Testis (tissue), 3 donors: ENCODE data around the gene HECA. TPM values are rescaled to one million over a fixed set of nuclear protein-coding genes. Genes with fewer than 3 reads are reported as not detected.
A peak's percentile ranks its signal among the peaks of the same experiment; 100 is the strongest.

ENCODE experiments used
- DNase-seq: peaks from one replicate; pipeline ENCODE4 v3.0.0-alpha.2; 2019
- H3K27ac ChIP-seq, 2 donors: fragments of 200-600 bp; sonication (generic); one replicate each; pipeline ENCODE4 v1.5.1; 2019
- H3K27me3 ChIP-seq: fragments of 200-600 bp; sonication (generic); one replicate; pipeline ENCODE4 v1.5.1; 2019
- H3K36me3 ChIP-seq: fragments of 200-600 bp; sonication (generic); one replicate; pipeline ENCODE4 v1.5.1; 2017; ENCODE audit warnings: low read depth; ENCODE audit errors: missing control alignments
- H3K4me1 ChIP-seq: fragments of 200-600 bp; sonication (generic); one replicate; pipeline ENCODE4 v1.5.1; 2019
- H3K4me3 ChIP-seq, 2 donors: fragments of 200-600 bp; sonication (generic); one replicate each; pipeline ENCODE4 v1.5.1; 2017 to 2019
- H3K9me3 ChIP-seq: fragments of 200-600 bp; sonication (generic); one replicate; pipeline ENCODE4 v1.5.1; 2017
- POLR2A ChIP-seq: fragments of 450-650 bp; IDR thresholded peaks from one replicate; pipeline ENCODE4 v1.6.1; 2017; ENCODE audit warnings: antibody characterized with exemption, mild to moderate bottlenecking, moderate library complexity
- WGBS, 2 donors: methylation state at CpG; one replicate each; pipeline ENCODE4 v1.1.5; 2018; 5-methylcytosine and 5-hydroxymethylcytosine counted together
- intact Hi-C: fragments of 100-400 bp; cut with DNase I; formaldehyde crosslinking; loops from one replicate; pipeline ENCODE4 v1.15.1; 2023; ENCODE audit warnings: low total_unique reads
- polyA plus RNA-seq: library from polyadenylated mRNA; stranded (reverse); fragments of 350-450 nt; fragmentation: Illumina TruSeq; extraction: RNeasy Lipid Tissue Mini Kit (QIAGEN cat#74804); gene quantifications from one replicate; pipeline ENCODE4 v1.2.3, GENCODE V29; 2014; ENCODE audit warnings: low read depth, low replicate concordance; ENCODE audit not compliant: insufficient read depth
- total RNA-seq, 2 donors: library from RNA; depleted of rRNA; stranded (reverse); fragments of >200 nt; gene quantifications; one replicate each; pipeline ENCODE4 v1.2.3, GENCODE V29; 2016
- TF ChIP-seq, protein P1 (sequence below), 3 experiments: fragments of 450-650 bp in 2 of 3; fragments of 200-600 bp in 1 of 3; sonication (generic) in 1 of 3; IDR thresholded peaks; one replicate each; pipeline ENCODE4 v1.5.1; 2016 to 2019; ENCODE audit warnings: antibody characterized with exemption in 3 of 3, mild to moderate bottlenecking in 2 of 3, moderate library complexity in 1 of 3

HECA gene
- total and polyA plus RNA-seq, 3 donors from 2014 or later = 19.1 to 47.4 (median 40.2) TPM

GRCh38 chr6:139126255-139126654 lies 8.6 kb upstream of the HECA start:
- H3K27ac ChIP-seq = peak overlapping the region; percentile 2 to 87
- intact Hi-C loops = loop anchor here (10.0 kb wide), 1 partner anchor 239 kb away; no protein-coding TSS in a partner anchor
- TF ChIP-seq, protein P1, sequence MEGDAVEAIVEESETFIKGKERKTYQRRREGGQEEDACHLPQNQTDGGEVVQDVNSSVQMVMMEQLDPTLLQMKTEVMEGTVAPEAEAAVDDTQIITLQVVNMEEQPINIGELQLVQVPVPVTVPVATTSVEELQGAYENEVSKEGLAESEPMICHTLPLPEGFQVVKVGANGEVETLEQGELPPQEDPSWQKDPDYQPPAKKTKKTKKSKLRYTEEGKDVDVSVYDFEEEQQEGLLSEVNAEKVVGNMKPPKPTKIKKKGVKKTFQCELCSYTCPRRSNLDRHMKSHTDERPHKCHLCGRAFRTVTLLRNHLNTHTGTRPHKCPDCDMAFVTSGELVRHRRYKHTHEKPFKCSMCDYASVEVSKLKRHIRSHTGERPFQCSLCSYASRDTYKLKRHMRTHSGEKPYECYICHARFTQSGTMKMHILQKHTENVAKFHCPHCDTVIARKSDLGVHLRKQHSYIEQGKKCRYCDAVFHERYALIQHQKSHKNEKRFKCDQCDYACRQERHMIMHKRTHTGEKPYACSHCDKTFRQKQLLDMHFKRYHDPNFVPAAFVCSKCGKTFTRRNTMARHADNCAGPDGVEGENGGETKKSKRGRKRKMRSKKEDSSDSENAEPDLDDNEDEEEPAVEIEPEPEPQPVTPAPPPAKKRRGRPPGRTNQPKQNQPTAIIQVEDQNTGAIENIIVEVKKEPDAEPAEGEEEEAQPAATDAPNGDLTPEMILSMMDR (IDR thresholded peaks at IDR 0.05) = no peak
- no peak for TF ChIP-seq POLR2A
- no peaks in the 10 kb centered on the region for H3K27me3 ChIP-seq
- H3K36me3 ChIP-seq = no peaks in the 10 kb centered on the region
- 73 to 76% methylated on average over 3 of the region's 3 CpGs for WGBS, 2 donors
- H3K9me3 ChIP-seq = no peaks in the 10 kb centered on the region
- DNase-seq = peak; percentile 33
- H3K4me3 ChIP-seq = no peak overlapping the region
- H3K4me1 ChIP-seq = peaks cover 17% of the 10 kb centered on the region

DNA sequence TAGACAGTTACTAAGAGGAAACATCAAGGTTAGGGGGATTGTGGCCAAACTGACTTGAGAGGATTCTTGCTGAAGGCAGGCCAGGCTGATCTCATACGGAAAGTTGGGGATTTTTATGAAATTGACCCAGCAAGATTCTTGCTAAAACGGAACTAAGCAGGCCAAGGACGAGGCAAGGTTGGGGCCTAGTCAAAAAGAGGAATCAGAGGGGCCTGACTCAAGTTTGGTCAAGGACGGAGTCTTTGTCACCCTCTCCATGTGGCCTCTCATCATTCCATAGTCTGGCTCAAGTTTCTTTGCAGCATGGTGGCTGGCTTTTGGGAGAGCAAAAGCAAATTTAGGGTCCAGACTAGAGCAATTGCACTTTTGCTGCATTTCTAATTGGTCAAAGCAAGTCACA lies 7.9 kb upstream of the HECA start:
- intact Hi-C loops = loop anchor here (10.0 kb wide), 1 partner anchor 238 kb away; no protein-coding TSS in a partner anchor
- 75 to 83% methylated on average over 4 of the region's 4 CpGs for WGBS, 2 donors
- Histone ChIP-seq H3K27me3 (no peaks in the 10 kb centered on the region), H3K9me3 (no peaks in the 10 kb centered on the region), H3K36me3 (no peaks in the 10 kb centered on the region), H3K4me1 (peaks cover 17% of the 10 kb centered on the region), H3K4me3 (no peak overlapping the region), H3K27ac (peak overlapping the region in 1 of 2 donors; percentile 87)
- no peak for DNase-seq
- TF ChIP-seq, protein P1 (IDR thresholded peaks at IDR 0.05) = no peak
- no peak for TF ChIP-seq POLR2A

DNA sequence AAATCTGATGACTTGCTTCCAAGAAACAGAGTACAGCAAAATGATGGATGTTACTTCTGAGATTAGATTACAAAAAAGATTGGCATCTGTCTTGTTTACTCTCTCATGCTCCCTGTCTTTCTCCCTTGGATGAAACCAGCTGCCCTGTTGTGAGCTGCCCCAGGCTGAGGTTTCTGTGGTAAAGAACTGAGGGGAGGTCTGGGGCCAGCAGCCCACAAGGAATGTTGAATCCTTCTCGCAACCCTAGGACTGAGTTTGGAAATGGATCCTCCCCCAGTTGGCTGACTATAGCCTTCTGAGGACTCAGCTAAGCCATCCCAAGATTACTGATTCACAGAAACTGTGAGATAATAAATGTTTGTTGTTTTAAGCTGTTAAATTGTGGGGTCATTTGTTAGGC lies 5.6 kb upstream of the HECA start:
- H3K27me3 ChIP-seq = no peaks in the 10 kb centered on the region
- WGBS, 2 donors = 89 to 100% methylated on average over 1 of the region's 1 CpG
- no peaks in the 10 kb centered on the region for H3K36me3 ChIP-seq
- no peak overlapping the region for H3K27ac ChIP-seq
- no peak overlapping the region for H3K4me3 ChIP-seq
- intact Hi-C loops = loop anchor here (10.0 kb wide), 1 partner anchor 236 kb away; no protein-coding TSS in a partner anchor
- peaks cover 17% of the 10 kb centered on the region for H3K4me1 ChIP-seq
- TF ChIP-seq, protein P1 (IDR thresholded peaks at IDR 0.05) = no peak
- TF ChIP-seq POLR2A = no peak
- H3K9me3 ChIP-seq = no peaks in the 10 kb centered on the region
- no peak for DNase-seq

GRCh38 chr6:139131736-139132280 lies 3.1 kb upstream of the HECA start:
- WGBS, 2 donors = 35 to 43% methylated on average over 6 of the region's 6 CpGs
- H3K36me3 ChIP-seq = no peaks in the 10 kb centered on the region
- H3K4me3 ChIP-seq = no peak overlapping the region
- no peaks in the 10 kb centered on the region for H3K27me3 ChIP-seq
- DNase-seq = no peak
- intact Hi-C loops = no loop called here
- H3K9me3 ChIP-seq = no peaks in the 10 kb centered on the region
- peak overlapping the region in 1 of 2 donors; percentile 38 for H3K27ac ChIP-seq
- no peak for TF ChIP-seq POLR2A
- TF ChIP-seq, protein P1 (IDR thresholded peaks at IDR 0.05) = no peak
- peaks cover 4% of the 10 kb centered on the region for H3K4me1 ChIP-seq
